Uterus (tissue), 4 donors: ENCODE results near the gene CLDN18. TPM values are rescaled to one million over a fixed set of nuclear protein-coding genes. Genes with fewer than 3 reads are reported as not detected.

Source experiments
- DNase-seq, 2 donors: peaks; one replicate each; pipeline ENCODE4 v3.0.0-alpha.2; 2019 to 2020
- H3K27ac ChIP-seq, 2 donors: fragments of 200-600 bp; sonication (generic); 1 replicate in 1 of 2; 2 replicates in 1 of 2; pipeline ENCODE4 v1.5.1; 2016 to 2018
- H3K27me3 ChIP-seq, 2 donors: fragments of 200-600 bp; sonication (generic); one replicate each; pipeline ENCODE4 v1.5.1; 2018 to 2019; ENCODE audit warnings: control low read depth in 1 of 2
- H3K36me3 ChIP-seq, 2 donors: fragments of 200-600 bp; sonication (generic); one replicate each; pipeline ENCODE4 v1.5.1; 2019; ENCODE audit warnings: control low read depth in 1 of 2
- H3K4me1 ChIP-seq, 2 donors: fragments of 200-600 bp; sonication (generic); one replicate each; pipeline ENCODE4 v1.5.1; 2018 to 2019; ENCODE audit warnings: control low read depth in 1 of 2
- H3K4me3 ChIP-seq, 2 donors: fragments of 200-600 bp; sonication (generic); 1 replicate in 1 of 2; 2 replicates in 1 of 2; pipeline ENCODE4 v1.5.1; 2018 to 2019; ENCODE audit warnings: mild to moderate bottlenecking in 1 of 2
- H3K9me3 ChIP-seq, 2 donors: fragments of 200-600 bp; sonication (generic); one replicate each; pipeline ENCODE4 v1.5.1; 2019; ENCODE audit warnings: control low read depth in 1 of 2
- POLR2A ChIP-seq, 2 donors: fragments of 450-650 bp; IDR thresholded peaks; one replicate each; pipeline ENCODE4 v1.6.1; 2016; ENCODE audit warnings: antibody characterized with exemption in 2 of 2, mild to moderate bottlenecking in 1 of 2, moderate library complexity in 1 of 2
- intact Hi-C: fragments of 100-400 bp; cut with DNase I; formaldehyde crosslinking; loops from one replicate; pipeline ENCODE4 v1.15.1; 2023; ENCODE audit warnings: low total_unique reads
- total RNA-seq, 4 donors: library from RNA; depleted of rRNA in 3 of 4; stranded (reverse); fragments of >200 nt in 3 of 4; gene quantifications; one replicate each; pipeline versions ENCODE4 v1.1.0 to v1.2.4, GENCODE V29; 2014 to 2023
- TF ChIP-seq, protein P1 (sequence below), 4 experiments: fragments of 200-600 bp in 2 of 4; fragments of 450-650 bp in 2 of 4; sonication (generic) in 2 of 4; IDR thresholded peaks; one replicate each; pipeline ENCODE4 v1.5.1; 2016 to 2019; ENCODE audit warnings: antibody characterized with exemption in 4 of 4, mild to moderate bottlenecking in 2 of 4, moderate library complexity in 1 of 4
- donor health status: DM: yes; HTN: yes; CAD: no.

Gene CLDN18
- total RNA-seq, 4 donors from 2014 or later, result not detected

DNA sequence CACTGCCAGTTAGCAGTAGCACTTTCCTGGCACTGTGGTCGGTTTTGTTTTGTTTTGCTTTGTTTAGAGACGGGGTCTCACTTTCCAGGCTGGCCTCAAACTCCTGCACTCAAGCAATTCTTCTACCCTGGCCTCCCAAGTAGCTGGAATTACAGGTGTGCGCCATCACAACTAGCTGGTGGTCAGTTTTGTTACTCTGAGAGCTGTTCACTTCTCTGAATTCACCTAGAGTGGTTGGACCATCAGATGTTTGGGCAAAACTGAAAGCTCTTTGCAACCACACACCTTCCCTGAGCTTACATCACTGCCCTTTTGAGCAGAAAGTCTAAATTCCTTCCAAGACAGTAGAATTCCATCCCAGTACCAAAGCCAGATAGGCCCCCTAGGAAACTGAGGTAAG lies 22.6 kb downstream of the CLDN18 start:
- intact Hi-C loops, result no loop called here
- Histone ChIP-seq H3K27me3 (no peaks in the 10 kb centered on the region), H3K4me1 (no peaks in the 10 kb centered on the region), H3K9me3 (no peaks in the 10 kb centered on the region), H3K4me3 (no peak overlapping the region), H3K36me3 (no peaks in the 10 kb centered on the region), H3K27ac (no peak overlapping the region)
- DNase-seq, result no peak
- no peak for TF ChIP-seq POLR2A (IDR thresholded peaks at IDR 0.05)
- TF ChIP-seq, protein P1, sequence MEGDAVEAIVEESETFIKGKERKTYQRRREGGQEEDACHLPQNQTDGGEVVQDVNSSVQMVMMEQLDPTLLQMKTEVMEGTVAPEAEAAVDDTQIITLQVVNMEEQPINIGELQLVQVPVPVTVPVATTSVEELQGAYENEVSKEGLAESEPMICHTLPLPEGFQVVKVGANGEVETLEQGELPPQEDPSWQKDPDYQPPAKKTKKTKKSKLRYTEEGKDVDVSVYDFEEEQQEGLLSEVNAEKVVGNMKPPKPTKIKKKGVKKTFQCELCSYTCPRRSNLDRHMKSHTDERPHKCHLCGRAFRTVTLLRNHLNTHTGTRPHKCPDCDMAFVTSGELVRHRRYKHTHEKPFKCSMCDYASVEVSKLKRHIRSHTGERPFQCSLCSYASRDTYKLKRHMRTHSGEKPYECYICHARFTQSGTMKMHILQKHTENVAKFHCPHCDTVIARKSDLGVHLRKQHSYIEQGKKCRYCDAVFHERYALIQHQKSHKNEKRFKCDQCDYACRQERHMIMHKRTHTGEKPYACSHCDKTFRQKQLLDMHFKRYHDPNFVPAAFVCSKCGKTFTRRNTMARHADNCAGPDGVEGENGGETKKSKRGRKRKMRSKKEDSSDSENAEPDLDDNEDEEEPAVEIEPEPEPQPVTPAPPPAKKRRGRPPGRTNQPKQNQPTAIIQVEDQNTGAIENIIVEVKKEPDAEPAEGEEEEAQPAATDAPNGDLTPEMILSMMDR (IDR thresholded peaks at IDR 0.05), result no peak

DNA sequence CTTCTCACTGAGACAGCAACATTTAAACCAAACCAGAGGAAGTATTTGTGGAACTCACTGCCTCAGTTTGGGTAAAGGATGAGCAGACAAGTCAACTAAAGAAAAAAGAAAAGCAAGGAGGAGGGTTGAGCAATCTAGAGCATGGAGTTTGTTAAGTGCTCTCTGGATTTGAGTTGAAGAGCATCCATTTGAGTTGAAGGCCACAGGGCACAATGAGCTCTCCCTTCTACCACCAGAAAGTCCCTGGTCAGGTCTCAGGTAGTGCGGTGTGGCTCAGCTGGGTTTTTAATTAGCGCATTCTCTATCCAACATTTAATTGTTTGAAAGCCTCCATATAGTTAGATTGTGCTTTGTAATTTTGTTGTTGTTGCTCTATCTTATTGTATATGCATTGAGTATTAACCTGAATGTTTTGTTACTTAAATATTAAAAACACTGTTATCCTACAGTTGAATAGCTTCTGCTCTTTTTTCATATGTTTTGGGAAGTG lies 23.3 kb downstream of the CLDN18 start:
- no peaks in the 10 kb centered on the region for H3K27me3 ChIP-seq
- no peak for DNase-seq
- no peak overlapping the region for H3K4me3 ChIP-seq
- H3K4me1 ChIP-seq, result no peaks in the 10 kb centered on the region
- intact Hi-C loops, result no loop called here
- H3K27ac ChIP-seq, result no peak overlapping the region
- TF ChIP-seq, protein P1 (IDR thresholded peaks at IDR 0.05), result no peak
- TF ChIP-seq POLR2A (IDR thresholded peaks at IDR 0.05), result no peak
- no peaks in the 10 kb centered on the region for H3K36me3 ChIP-seq
- H3K9me3 ChIP-seq, result no peaks in the 10 kb centered on the region

DNA sequence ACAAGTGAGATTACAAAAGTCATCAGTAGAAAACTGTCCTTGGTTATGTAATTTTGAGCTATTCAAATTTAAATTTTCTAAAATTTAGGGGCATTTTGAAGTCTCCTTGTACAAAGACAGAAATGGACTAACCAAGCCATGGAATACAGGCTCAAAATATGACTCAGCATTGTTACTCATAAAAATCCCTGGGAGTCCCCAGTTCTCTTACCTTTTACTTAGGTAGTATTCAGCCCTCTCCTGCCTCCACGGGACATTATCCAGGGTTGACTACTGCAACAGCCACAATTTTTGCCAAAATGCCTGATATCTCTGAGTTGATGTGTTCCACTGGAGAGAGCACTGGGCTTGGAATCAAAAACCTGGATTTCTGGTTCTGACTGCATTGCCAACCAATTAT lies 25.0 kb downstream of the CLDN18 start:
- Histone ChIP-seq H3K36me3 (no peaks in the 10 kb centered on the region), H3K27me3 (no peaks in the 10 kb centered on the region), H3K27ac (no peak overlapping the region), H3K9me3 (no peaks in the 10 kb centered on the region), H3K4me3 (no peak overlapping the region), H3K4me1 (no peaks in the 10 kb centered on the region)
- intact Hi-C loops, result no loop called here
- TF ChIP-seq POLR2A (IDR thresholded peaks at IDR 0.05), result no peak
- TF ChIP-seq, protein P1 (IDR thresholded peaks at IDR 0.05), result no peak
- no peak for DNase-seq

GRCh38 chr3:138036572-138036971 lies 26.6 kb downstream of the CLDN18 start:
- DNase-seq, result no peak
- Histone ChIP-seq H3K27ac (no peak overlapping the region), H3K4me1 (no peaks in the 10 kb centered on the region), H3K27me3 (no peaks in the 10 kb centered on the region), H3K4me3 (no peak overlapping the region), H3K9me3 (no peaks in the 10 kb centered on the region), H3K36me3 (no peaks in the 10 kb centered on the region)
- no peak for TF ChIP-seq POLR2A (IDR thresholded peaks at IDR 0.05)
- TF ChIP-seq, protein P1 (IDR thresholded peaks at IDR 0.05), result no peak
- intact Hi-C loops, result no loop called here

DNA sequence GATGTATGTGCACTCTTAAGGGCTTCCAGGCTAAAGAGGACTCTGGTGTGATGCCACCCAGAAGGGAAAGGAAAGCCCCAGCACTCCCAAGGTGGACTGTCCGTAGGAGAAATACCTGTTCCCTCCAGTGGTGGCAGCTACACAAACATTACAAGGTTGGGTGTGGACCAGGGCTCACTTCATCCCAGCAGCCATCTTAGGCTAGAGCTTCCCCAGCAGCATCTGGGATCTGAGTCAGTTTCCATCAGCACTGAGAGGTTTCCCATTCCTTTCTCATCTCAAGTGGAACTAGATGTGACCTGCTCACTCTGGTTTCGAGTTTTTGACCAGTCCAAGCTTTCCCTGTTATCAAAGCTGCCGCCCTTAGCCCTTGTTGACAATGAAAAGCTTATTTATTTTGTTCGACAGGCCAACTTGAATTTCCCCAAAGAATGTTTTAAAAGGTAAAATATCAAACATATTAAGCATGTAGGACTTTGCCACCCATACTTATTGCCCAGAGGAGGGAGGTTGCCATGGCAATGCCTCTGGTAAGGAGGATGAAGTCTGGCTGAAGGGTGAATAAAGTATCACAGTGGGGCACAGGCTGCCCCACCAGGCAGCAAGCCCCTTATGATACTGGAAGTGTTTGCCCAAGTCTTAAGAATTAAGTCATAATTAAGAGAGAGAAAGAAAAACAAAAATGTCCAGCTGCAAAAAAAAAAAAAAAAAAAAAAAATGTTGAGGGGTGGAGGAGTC lies 28.9 kb downstream of the CLDN18 start:
- no peaks in the 10 kb centered on the region for H3K36me3 ChIP-seq
- no peak overlapping the region for H3K27ac ChIP-seq
- no peak for DNase-seq
- no peak overlapping the region for H3K4me3 ChIP-seq
- intact Hi-C loops, result no loop called here
- no peaks in the 10 kb centered on the region for H3K4me1 ChIP-seq
- H3K27me3 ChIP-seq, result no peaks in the 10 kb centered on the region
- H3K9me3 ChIP-seq, result no peaks in the 10 kb centered on the region
- TF ChIP-seq POLR2A (IDR thresholded peaks at IDR 0.05), result no peak
- TF ChIP-seq, protein P1 (IDR thresholded peaks at IDR 0.05), result no peak
